GM20000 (cell line): Measurements from ENCODE around the gene CLDN2.
"Not testable (repeated sequence)": the region's sequence is repeated elsewhere in the genome, so short reads cannot be mapped to it uniquely, and the experiment has no call there.

Source experiments
- DNase-seq: peaks from one replicate; pipeline ENCODE4 v3.0.0; 2012; ENCODE audit warnings: low spot score
- CTCF ChIP-seq: IDR thresholded peaks from 2 replicates; pipeline ENCODE4 v1.5.1; 2012; ENCODE audit warnings: mild to moderate bottlenecking, control low read depth; ENCODE audit errors: extremely low read depth, missing control alignments

CLDN2 gene

GRCh38 chrX:106919932-106920452, at the start of gene CLDN2:
CLDN2 (plus strand) TSS chrX:106920402; CDS start chrX:106928229, 7,827 bp downstream.
- TF ChIP-seq CTCF, result no peak
- DNase-seq, result no peak

GRCh38 chrX:106872796-106873195, 47.4 kb upstream of the CLDN2 start:
- DNase-seq, result not testable (repeated sequence)

GRCh38 chrX:106874075-106874474, 46.1 kb upstream of the CLDN2 start:
- DNase-seq, result no peak
- peak; percentile 19 for TF ChIP-seq CTCF

- no peak for TF ChIP-seq CTCF
These were observed 45.1 kb upstream of the CLDN2 start for GRCh38 chrX:106875151-106875550.

GRCh38 chrX:106889468-106889867, 30.7 kb upstream of the CLDN2 start:
- no peak for DNase-seq
- TF ChIP-seq CTCF, result no peak

More at GRCh38 chrX:106875151-106875550, 45.1 kb upstream of the CLDN2 start:
- DNase-seq, result no peak

GRCh38 chrX:106891762-106892460, 28.3 kb upstream of the CLDN2 start:
- no peak for TF ChIP-seq CTCF
- DNase-seq, result no peak

GRCh38 chrX:106894392-106894909, 25.8 kb upstream of the CLDN2 start:
- peak; percentile 76 for TF ChIP-seq CTCF
- peak; percentile 16 for DNase-seq
